Right lobe of liver (tissue), 4 donors: ENCODE data around the gene TSPAN12.

Experiments
- POLR2A ChIP-seq: fragments of 450-650 bp; IDR thresholded peaks from one replicate; pipeline ENCODE4 v1.6.1; 2017; ENCODE audit warnings: antibody characterized with exemption, mild to moderate bottlenecking
- TF ChIP-seq, protein P1 (sequence below), 4 donors: fragments of 200-600 bp in 3 of 4; fragments of 450-650 bp in 1 of 4; IDR thresholded peaks; one replicate each; pipeline versions ENCODE4 v1.5.1 to v1.8.0; 2016 to 2022; ENCODE audit warnings: antibody characterized with exemption in 4 of 4, mild to moderate bottlenecking in 2 of 4
- donor health status: DM: no; HTN: no; CAD: no.
- donor health status: DM: no; HTN: no; CAD: no.
- donor health status: DM: no; HTN: yes; CAD: no.

DNA sequence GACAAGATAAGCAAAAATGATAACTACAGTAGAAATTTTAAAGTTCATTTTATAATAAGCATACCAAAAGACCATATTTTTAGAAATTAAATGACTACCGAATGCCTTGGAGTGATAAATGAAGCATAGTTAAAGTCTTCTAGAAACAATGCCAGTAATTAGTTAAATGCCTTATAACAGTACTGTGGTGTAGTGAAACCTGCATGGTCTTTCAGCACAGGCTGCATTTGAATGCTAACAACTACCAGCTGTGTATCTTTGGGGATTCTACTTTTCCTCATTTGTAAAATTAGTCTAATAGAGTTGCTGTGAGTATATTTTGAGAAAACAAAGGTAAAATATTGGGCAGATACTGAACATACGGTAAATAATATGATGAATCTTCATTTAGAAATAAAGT lies 25.1 kb downstream of the TSPAN12 start:
- TF ChIP-seq, protein P1, sequence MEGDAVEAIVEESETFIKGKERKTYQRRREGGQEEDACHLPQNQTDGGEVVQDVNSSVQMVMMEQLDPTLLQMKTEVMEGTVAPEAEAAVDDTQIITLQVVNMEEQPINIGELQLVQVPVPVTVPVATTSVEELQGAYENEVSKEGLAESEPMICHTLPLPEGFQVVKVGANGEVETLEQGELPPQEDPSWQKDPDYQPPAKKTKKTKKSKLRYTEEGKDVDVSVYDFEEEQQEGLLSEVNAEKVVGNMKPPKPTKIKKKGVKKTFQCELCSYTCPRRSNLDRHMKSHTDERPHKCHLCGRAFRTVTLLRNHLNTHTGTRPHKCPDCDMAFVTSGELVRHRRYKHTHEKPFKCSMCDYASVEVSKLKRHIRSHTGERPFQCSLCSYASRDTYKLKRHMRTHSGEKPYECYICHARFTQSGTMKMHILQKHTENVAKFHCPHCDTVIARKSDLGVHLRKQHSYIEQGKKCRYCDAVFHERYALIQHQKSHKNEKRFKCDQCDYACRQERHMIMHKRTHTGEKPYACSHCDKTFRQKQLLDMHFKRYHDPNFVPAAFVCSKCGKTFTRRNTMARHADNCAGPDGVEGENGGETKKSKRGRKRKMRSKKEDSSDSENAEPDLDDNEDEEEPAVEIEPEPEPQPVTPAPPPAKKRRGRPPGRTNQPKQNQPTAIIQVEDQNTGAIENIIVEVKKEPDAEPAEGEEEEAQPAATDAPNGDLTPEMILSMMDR (IDR thresholded peaks at IDR 0.05), result no peak
- no peak for TF ChIP-seq POLR2A
